GM18502 (cell line): Measurements from ENCODE around the gene SLC37A1.
"Not testable (repeated sequence)": the region's sequence is repeated elsewhere in the genome, so short reads cannot be mapped to it uniquely, and the experiment has no call there.

ENCODE experiments used
- ATAC-seq: cut with Tn5 transposase; IDR thresholded peaks from one replicate; pipeline ENCODE4 v1.9.1; 2021; ENCODE audit warnings: mild to moderate bottlenecking; ENCODE audit not compliant: unreplicated experiment, poor library complexity

The SLC37A1 gene

DNA sequence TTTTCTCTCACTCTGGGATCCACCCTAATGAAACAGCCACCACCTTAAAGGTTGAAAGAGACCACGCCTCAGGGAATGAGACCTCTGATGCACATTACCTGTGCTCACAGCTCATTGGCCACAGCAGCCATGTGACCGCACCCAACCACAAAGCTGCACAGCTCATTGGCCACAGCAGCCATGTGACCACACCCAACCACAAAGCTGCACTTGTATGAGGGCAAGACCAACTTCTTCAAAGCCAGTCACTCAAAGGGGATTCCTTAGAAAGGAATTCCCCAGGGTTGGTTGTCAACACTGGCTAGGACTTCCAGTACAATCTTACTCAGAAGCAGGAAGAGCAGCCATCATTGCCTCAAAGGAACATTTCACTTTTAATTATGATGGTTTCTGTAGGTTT is 96.2 kb downstream of the SLC37A1 start:
- peak; percentile 67 for ATAC-seq

DNA sequence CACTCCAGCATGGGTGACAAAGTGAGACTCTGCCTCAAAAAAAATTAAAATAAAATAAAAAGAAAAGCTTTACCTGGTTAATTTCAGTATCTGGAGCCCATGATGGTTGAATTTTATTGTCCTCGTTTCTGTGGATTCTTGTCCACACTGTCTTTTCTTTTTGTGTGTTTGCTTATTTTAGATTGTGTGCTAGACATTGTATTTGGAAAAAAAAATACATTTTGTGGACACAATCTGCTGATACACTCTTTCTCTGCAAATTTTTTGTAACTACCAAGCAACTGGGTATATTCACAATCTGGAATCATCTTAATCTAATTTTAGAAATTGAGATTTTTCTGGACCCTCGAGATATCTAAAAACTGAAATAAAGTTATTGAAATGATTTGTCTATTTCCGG is 98.2 kb downstream of the SLC37A1 start:
- ATAC-seq, result no peak

- ATAC-seq, result no peak
These were observed 98.7 kb downstream of the SLC37A1 start for GRCh38 chr21:42612390-42612789.

DNA sequence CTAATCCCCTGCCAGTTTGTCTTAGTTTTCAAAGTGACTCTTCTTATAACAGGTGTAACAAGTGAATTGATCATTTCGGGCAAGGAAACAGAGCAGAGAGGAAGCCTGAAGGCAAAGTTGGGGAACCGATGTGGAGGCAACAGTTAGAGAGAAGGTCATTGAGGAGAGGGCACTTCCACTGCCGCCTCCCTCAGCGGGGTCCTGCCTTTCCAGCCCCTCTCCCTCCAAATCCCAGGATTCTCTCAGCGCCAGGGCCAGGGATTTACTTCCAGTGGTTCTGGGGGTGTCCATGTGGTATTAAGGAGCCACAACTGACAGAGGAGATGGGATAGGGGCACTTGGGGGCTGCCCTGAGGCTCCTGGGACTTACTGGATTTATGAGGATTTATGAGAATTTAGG is 100.1 kb downstream of the SLC37A1 start:
- no peak for ATAC-seq

DNA sequence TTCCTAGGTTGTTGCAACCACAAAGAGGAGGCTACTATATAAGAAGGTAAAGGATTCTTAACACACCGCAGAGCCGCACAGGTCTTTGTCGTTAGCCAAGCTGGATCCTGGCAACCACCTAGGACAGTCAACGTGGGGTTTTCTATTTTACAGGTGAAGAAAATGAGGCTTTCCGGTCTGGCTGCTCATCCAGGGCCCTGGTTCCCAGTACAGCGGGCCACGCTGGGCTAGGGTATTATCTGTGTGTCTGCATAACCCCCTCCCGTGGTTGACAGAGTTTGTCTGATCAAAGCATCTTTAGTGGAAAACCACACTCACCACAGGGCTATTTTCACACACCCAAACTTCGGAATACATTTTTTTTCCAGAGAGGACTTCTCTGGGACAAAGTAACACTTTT is 100.7 kb downstream of the SLC37A1 start:
- no peak for ATAC-seq

GRCh38 chr21:42614811-42615351 is 101.2 kb downstream of the SLC37A1 start:
- no peak for ATAC-seq

DNA sequence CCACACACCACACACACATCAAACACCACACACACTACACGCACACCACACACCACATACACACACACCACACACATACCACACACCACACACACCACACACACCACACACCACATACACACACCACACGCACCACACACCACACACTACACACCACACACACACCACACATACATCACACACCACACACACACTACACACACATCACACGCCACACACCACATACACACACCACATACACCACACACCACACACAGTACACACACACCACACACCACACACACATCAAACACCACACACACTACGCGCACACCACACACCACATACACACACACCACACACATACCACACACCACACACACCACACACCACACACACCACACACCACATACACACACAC is 101.7 kb downstream of the SLC37A1 start:
- not testable (repeated sequence) for ATAC-seq

DNA sequence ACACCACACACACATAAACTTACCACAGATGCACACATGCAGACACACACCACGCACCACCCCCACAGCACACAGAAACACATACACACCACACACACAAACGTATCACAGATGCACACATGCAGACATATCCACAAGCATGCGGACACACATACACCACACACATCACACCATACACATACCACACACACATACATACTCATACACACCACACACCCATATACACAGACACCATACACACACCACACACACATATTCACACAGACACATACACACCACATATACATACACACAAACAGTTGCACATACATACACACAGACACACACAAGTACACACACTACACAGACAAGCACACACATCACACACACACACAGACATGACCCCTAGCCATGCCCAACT is 102.3 kb downstream of the SLC37A1 start:
- no peak for ATAC-seq

DNA sequence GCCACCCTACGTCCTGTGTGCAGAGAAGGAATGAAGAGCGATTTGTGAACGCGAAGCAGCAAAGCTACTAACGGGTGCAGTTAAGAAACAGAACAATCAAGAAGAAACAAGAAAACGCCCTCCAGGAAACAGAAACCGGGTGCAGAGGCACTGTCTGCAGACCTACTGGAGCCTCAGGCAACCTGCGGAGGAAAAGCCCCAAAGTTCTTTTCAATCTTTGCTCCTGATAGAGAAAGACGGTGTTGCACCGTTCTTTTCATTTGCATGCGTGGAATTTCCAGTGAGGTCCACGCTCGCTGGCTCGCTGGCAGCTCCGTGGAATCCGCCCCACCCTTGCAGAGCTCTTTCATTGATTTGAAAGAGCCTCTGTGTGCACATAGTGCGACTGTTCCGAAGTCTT is 102.8 kb downstream of the SLC37A1 start:
- no peak for ATAC-seq

- no peak for ATAC-seq
These were observed 103.3 kb downstream of the SLC37A1 start for GRCh38 chr21:42616941-42617340.

DNA sequence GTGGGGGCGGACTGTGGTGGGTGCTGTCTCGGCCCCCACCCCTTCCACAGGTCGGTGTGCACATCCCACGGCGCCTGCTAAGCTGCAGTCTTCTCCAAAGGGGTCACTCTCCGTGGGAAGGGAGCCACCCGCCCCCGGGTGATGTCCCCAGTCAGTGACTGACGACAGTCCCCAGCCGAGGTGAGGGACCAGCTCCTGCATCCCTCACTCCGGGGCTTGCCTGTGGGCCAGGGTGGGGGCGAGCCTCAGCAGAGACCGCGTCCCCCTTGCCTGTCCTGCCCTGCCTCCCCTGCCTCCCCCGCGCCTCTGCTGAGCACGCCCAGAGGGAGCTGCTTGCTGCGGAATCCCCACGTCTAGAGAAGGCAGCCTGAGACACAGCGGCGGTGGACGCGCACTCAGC is 103.8 kb downstream of the SLC37A1 start:
- ATAC-seq, result no peak

DNA sequence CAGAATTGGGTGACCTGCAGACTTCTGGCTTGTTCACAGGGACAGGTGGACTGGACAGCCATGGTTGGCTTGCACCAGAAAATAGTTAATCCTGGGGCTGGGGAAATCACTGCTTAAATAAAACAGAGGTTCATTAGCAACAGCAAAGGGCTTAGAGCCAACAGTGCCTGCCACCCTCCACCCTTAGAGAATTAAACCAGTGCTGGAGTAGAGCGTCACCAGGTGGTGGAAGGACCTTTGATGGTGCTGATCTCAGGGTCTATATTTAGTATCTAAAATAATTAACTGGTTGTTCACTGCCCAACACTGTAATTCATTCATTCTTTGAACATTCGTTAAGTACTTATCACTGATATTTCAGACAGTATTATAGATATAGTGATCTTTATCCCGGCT is 105.1 kb downstream of the SLC37A1 start:
- ATAC-seq, result no peak

GRCh38 chr21:42619166-42619565 is 105.5 kb downstream of the SLC37A1 start:
- no peak for ATAC-seq

GRCh38 chr21:42619841-42620240 is 106.2 kb downstream of the SLC37A1 start:
- no peak for ATAC-seq

DNA sequence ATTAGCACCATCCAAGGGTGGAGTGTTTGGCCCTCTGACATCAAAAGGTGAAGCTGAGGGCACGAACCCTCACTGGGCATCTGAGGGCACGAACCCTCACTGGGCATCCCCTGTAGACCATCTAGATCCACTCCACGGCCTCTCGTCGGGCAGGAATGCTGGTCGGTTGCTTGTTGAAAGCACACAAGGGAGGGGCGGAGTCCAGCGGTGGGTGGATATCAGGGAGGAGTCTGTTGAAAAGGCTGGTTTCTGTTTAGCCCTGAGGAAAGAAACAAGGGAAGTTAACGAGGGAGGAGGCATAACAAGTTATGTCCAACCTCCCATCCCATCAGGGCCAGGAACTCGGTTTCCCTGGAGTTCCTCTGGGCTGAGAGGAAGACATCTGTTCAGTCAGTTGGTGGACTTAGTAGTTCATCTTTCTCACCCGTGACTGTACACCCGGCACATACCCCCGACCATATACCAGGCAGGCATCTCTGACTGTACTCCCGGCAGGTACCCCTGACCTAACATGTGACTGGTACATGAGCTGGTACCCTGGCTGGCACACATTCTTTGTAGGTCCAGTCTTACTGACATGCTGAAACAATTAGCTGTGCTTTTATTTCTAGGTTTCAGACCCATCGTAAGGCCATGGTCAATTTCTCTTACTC is 107.6 kb downstream of the SLC37A1 start:
- no peak for ATAC-seq

- ATAC-seq, result no peak
These were observed 108.1 kb downstream of the SLC37A1 start for GRCh38 chr21:42621819-42622177.

- ATAC-seq, result no peak
These were observed 108.6 kb downstream of the SLC37A1 start for GRCh38 chr21:42622284-42622683.

- ATAC-seq, result no peak
These were observed 110.0 kb downstream of the SLC37A1 start for GRCh38 chr21:42623694-42624093.

GRCh38 chr21:42624095-42624790 is 110.6 kb downstream of the SLC37A1 start:
- ATAC-seq, result no peak

- ATAC-seq, result no peak
These were observed 111.3 kb downstream of the SLC37A1 start for GRCh38 chr21:42624936-42625335.

GRCh38 chr21:42626171-42626570 is 112.5 kb downstream of the SLC37A1 start:
- no peak for ATAC-seq
